Measurements from ENCODE around the gene PANX1. TPM values are rescaled to one million over a fixed set of nuclear protein-coding genes. Genes with fewer than 3 reads are reported as not detected.

Gene PANX1
- 14.1 and 18.6 TPM in 2 replicates for total RNA-seq (2014; rRNA removed; shearing (Covaris generic))

GRCh38 chr11:94128746-94129511 is at the start of gene PANX1:
PANX1 (plus strand) TSS chr11:94128841; CDS start chr11:94129313, 472 bp downstream.

Other genes starting within 250 kb of the PANX1 start
- not detected in 2 replicates for gene HEPHL1, start 107.5 kb upstream of the PANX1 start, total RNA-seq (2014; rRNA removed; shearing (Covaris generic))
- gene IZUMO1R, start 175.7 kb downstream of the PANX1 start, total RNA-seq (2014; rRNA removed; shearing (Covaris generic)): not detected in 2 replicates